Thymus (tissue), 11 donors: ENCODE results near the gene TULP3. TPM values are rescaled to one million over a fixed set of nuclear protein-coding genes. Genes with fewer than 3 reads are reported as not detected.

Source experiments
- DNase-seq, 9 donors: peaks; one replicate each; pipeline ENCODE4 v3.0.0-alpha.2; 2013; ENCODE audit warnings: low spot score in 9 of 9, low read depth in 6 of 9, missing footprints in 1 of 9
- H3K27ac ChIP-seq, 2 donors: one replicate each; pipeline ENCODE4 v1.5.1; 2013; ENCODE audit warnings: control low read depth in 1 of 2, low read depth in 1 of 2, low read length in 1 of 2, mild to moderate bottlenecking in 1 of 2, moderate library complexity in 1 of 2
- H3K27me3 ChIP-seq, 2 donors: one replicate each; pipeline ENCODE4 v1.5.1; 2013; ENCODE audit warnings: low read length in 1 of 2; ENCODE audit not compliant: control insufficient read depth in 2 of 2, insufficient read depth in 1 of 2
- H3K36me3 ChIP-seq, 2 donors: one replicate each; pipeline ENCODE4 v1.5.1; 2013; ENCODE audit warnings: low read length in 1 of 2, mild to moderate bottlenecking in 1 of 2, moderate library complexity in 1 of 2; ENCODE audit not compliant: control insufficient read depth in 2 of 2, insufficient read depth in 2 of 2
- H3K4me1 ChIP-seq, 2 donors: one replicate each; pipeline ENCODE4 v1.5.1; 2013; ENCODE audit warnings: low read length in 2 of 2; ENCODE audit not compliant: control insufficient read depth in 2 of 2, insufficient read depth in 2 of 2
- H3K4me3 ChIP-seq, 2 donors: one replicate each; pipeline ENCODE4 v1.5.1; 2013; ENCODE audit warnings: low read length in 2 of 2, control low read depth in 1 of 2, mild to moderate bottlenecking in 1 of 2
- H3K9me3 ChIP-seq, 2 donors: one replicate each; pipeline ENCODE4 v1.5.1; 2013; ENCODE audit warnings: low read length in 1 of 2, mild to moderate bottlenecking in 1 of 2; ENCODE audit not compliant: control insufficient read depth in 2 of 2, insufficient read depth in 1 of 2
- WGBS: extraction: QIAGEN DNeasy Blood & Tissue Kit; methylation state at CpG from one replicate; pipeline ENCODE4 v1.1.7; 2013; 5-methylcytosine and 5-hydroxymethylcytosine counted together
- polyA plus RNA-seq: library from polyadenylated mRNA; stranded (reverse); fragments of 200-250 nt; gene quantifications from one replicate; pipeline ENCODE4 v1.2.3, GENCODE V29; 2013
- total RNA-seq: library from RNA; stranded (reverse); fragments of 120-200 nt; gene quantifications from one replicate; pipeline ENCODE4 v1.2.4, GENCODE V29; 2013
- donor health status: healthy.

Gene TULP3
- total and polyA plus RNA-seq, 2 donors: 10.3 to 10.5 TPM

DNA sequence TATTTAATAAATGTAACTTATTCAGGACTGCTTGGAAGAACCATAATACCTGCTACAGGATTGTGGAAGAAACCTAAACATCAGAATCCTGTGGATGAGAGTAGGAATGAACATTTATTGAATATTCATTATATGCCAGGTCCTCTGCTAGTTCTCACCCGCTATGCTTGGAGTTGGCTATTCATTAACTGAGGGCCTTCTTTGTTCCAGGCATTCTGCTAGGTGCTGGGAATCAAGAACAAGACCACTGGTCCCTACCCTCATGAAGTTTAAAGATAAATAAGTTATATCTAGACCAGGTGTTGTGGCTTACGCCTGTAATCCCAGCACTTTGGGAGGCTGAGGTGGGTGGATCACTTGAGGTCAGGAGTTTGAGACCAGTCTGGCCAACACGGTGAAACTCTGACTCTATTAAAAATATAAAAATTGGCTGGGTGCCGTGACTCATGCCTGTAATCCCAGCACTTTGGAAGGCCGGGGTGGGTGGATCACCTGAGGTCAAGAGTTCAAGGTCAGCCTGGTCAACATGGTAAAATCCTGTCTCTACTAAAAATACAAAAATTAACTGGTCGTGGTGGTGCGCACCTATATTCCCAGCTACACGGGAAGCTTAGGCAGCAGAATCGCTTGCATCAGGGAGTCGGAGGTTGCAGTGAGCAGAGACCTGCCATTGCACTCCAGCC lies 3.8 kb upstream of the TULP3 start:
- peaks cover 11 to 28% of the 10 kb centered on the region in 2 donors for H3K36me3 ChIP-seq
- H3K4me3 ChIP-seq: no peak overlapping the region
- no peak for DNase-seq
- no peak overlapping the region for H3K27ac ChIP-seq
- WGBS: 99% methylated on average over 10 of the region's 10 CpGs
- H3K4me1 ChIP-seq: peaks cover 10 to 13% of the 10 kb centered on the region in 2 donors
- no peaks in the 10 kb centered on the region for H3K27me3 ChIP-seq
- H3K9me3 ChIP-seq: no peaks in the 10 kb centered on the region

DNA sequence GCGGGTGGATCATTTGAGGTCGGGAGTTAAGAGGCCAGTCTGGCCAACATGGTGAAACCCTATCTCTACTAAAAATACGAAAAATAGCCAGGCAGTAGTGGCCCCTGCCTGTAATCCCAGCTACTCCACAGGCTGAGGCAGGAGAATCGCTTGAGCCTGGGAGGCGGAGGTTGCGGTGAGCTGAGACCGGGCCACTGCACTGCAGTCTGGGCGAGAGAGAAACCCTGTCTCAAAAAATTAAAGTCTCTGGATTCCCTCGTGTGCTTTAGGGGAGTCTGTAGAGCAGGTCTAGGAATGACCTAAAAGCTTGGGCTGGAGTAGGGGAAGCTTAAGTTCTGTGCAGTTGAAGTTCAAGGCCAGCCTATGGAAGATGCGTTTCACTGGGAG lies 697 bp upstream of the TULP3 start:
- Histone ChIP-seq H3K36me3 (peaks cover 11 to 26% of the 10 kb centered on the region in 2 donors), H3K27ac (peak overlapping the region; percentile 73 to 82), H3K4me3 (peak overlapping the region; percentile 64 to 78), H3K9me3 (no peaks in the 10 kb centered on the region), H3K4me1 (peaks cover 10 to 13% of the 10 kb centered on the region in 2 donors), H3K27me3 (no peaks in the 10 kb centered on the region)
- DNase-seq: no peak
- WGBS: 81% methylated on average over 10 of the region's 10 CpGs

DNA sequence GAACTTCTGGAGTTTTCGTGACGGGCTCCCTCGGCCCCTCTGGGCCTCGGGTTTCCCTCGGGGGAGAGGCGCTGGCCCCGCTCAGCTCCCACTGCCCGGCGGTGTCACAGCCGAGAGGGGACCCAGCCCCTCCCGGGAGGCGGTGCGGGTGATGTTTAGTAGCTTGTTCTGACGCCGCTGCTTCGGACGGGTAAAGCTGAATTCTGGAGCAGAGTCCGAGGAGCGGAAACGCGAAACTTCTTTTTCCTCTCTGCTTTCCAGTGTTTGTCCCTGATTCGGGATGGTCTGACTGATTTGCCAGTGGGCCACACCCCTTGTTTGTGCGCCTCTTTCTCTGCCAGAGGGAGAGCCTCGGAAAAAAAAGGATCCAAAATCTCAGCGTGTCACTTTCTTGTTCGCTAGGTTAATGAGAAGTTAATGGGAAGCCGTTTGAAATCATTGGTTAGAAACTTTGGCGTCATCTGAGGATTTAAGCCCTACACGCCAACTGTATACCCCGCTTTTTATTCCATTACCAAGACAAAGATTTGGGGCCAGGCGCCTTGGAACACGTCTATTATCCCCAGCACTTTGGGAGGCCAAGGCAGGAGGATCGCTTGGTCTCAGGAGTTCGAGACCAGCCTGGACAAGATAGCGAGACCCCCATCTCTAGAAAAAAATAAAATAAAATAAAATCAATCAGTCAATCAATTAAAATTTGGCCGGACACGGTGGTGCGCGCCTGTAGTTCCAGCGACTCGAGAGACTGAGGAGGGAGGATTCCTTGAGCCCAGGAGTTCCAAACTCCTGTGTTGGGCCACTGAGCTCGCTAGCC lies 756 bp downstream of the TULP3 start:
- Histone ChIP-seq H3K9me3 (no peaks in the 10 kb centered on the region), H3K36me3 (peaks cover 8 to 19% of the 10 kb centered on the region in 2 donors), H3K27ac (peak overlapping the region; percentile 77 to 81), H3K4me3 (peak overlapping the region; percentile 64 to 78), H3K27me3 (no peaks in the 10 kb centered on the region), H3K4me1 (peaks cover 10 to 13% of the 10 kb centered on the region in 2 donors)
- 30% methylated on average over 42 of the region's 42 CpGs for WGBS
- DNase-seq: peak in 2 of 9 donors; percentile 9 to 14

DNA sequence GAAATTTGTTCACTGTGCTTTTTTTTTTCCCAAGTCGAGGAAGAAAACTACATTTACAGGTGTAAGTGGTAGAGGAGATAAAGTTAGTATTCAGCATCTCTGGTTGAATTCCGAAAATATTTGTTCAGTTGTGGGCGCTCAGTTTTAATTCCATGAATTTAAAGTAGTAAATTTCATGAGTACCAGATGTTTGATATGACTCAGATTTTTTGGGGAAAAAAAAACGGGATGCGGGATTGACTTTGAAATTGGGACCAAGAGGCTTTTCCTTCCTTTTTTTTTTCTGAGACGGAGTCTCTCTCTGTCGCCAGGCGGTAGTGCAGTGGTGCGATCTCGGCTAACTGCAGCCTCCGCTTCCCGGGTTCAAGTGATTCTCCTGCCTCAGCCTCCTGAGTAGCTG lies 1.6 kb downstream of the TULP3 start:
- Histone ChIP-seq H3K4me3 (no peak overlapping the region), H3K4me1 (peaks cover 10 to 13% of the 10 kb centered on the region in 2 donors), H3K27me3 (no peaks in the 10 kb centered on the region), H3K36me3 (peaks cover 8 to 13% of the 10 kb centered on the region in 2 donors), H3K27ac (no peak overlapping the region), H3K9me3 (no peaks in the 10 kb centered on the region)
- WGBS: 96% methylated on average over 12 of the region's 12 CpGs
- DNase-seq: no peak

DNA sequence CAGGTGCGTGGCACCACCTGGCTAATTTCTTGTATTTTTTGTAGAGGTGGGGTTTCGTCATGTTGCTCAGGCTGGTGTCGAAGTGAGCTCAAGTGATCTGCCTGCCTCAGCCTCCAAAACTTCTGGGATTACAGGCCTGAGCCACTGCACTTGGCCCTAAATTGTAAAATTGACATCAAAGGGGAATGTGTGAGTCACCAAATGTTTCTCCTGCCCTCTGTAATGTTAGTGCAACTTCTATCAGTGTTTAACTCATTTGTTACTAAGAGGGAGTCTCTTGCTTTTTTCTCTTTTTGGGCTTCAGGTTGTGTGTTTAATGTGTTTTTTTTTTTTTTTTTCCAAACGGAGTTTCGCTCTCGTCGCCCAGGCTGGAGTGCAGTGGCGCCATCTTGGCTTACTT lies 2.3 kb downstream of the TULP3 start:
- Histone ChIP-seq H3K36me3 (peaks cover 3 to 6% of the 10 kb centered on the region in 2 donors), H3K27me3 (no peaks in the 10 kb centered on the region), H3K4me1 (peaks cover 10 to 13% of the 10 kb centered on the region in 2 donors), H3K27ac (no peak overlapping the region), H3K9me3 (no peaks in the 10 kb centered on the region), H3K4me3 (no peak overlapping the region)
- WGBS: 96% methylated on average over 8 of the region's 8 CpGs
- DNase-seq: no peak

DNA sequence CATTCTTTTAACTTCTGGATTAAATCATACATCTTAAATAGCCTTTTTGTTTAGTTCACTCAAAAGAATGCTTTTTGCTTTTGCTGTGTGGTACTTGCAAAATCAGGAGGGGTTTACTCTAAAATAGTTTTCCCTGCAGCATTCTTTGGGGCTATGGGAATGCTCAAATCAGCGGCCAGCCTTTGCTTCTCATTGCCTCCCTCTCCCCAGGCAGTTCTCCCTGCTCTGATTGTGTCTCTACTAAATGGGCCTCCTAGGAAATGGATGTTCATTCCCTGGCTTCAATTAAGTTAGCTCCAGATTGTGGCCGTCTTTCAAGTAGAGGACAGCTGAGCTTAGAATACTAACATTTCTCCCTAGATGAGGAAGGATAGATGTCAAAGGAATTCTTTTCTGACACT lies 4.4 kb downstream of the TULP3 start:
- WGBS: 94% methylated on average over 2 of the region's 2 CpGs
- H3K27ac ChIP-seq: no peak overlapping the region

DNA sequence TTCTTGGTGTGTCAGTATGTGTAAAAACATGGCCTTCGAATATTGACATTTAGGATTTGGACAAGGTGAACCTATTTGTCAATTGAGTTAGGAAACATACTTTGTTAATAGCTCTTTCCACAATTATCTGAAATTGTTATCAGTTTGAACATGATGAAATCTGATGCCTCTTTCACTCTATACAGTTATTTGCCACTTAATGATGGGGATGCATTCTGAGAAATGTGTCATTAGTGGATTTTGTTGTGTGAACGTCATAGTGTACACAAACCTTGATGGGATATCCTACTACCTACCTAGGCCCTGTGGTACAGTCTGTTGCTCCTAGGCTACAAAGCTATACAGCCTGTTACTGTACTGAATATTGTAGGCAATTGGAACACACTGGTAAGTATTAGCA lies 4.8 kb downstream of the TULP3 start:
- H3K27me3 ChIP-seq: no peaks in the 10 kb centered on the region
- peaks cover 5 to 7% of the 10 kb centered on the region in 2 donors for H3K4me1 ChIP-seq
- DNase-seq: no peak
- H3K4me3 ChIP-seq: no peak overlapping the region
- WGBS: 97% methylated on average over 2 of the region's 2 CpGs
- H3K9me3 ChIP-seq: no peaks in the 10 kb centered on the region
- no peak overlapping the region for H3K27ac ChIP-seq
- H3K36me3 ChIP-seq: no peaks in the 10 kb centered on the region

More for the DNA sequence above, 4.4 kb downstream of the TULP3 start:
- Histone ChIP-seq H3K4me1 (peaks cover 9 to 12% of the 10 kb centered on the region in 2 donors), H3K9me3 (no peaks in the 10 kb centered on the region), H3K4me3 (no peak overlapping the region), H3K36me3 (no peaks in the 10 kb centered on the region), H3K27me3 (no peaks in the 10 kb centered on the region)
- DNase-seq: no peak

DNA sequence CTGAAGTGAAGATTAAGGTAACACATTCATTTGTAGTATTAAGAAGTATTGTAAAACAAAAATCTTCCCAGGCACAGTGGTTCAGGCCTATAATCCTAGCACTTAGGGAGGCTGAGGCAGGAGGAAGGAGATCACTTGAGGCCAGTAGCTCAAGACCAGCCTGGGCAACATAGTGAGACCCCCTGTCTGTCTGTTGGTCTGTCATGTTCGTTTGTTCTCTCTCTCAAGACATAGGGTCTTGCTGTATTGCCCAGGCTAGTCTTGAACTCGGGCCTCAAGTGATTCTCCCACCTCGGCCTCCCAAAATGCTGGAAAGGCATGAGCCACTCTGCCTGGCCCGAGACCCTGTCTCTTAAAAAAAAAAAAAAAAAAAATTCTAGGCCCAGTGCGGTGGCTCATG lies 6.7 kb downstream of the TULP3 start:
- Histone ChIP-seq H3K4me1 (no peaks in the 10 kb centered on the region), H3K9me3 (no peaks in the 10 kb centered on the region), H3K27me3 (no peaks in the 10 kb centered on the region), H3K27ac (no peak overlapping the region), H3K4me3 (no peak overlapping the region), H3K36me3 (no peaks in the 10 kb centered on the region)
- WGBS: 98% methylated on average over 5 of the region's 5 CpGs
- DNase-seq: no peak

DNA sequence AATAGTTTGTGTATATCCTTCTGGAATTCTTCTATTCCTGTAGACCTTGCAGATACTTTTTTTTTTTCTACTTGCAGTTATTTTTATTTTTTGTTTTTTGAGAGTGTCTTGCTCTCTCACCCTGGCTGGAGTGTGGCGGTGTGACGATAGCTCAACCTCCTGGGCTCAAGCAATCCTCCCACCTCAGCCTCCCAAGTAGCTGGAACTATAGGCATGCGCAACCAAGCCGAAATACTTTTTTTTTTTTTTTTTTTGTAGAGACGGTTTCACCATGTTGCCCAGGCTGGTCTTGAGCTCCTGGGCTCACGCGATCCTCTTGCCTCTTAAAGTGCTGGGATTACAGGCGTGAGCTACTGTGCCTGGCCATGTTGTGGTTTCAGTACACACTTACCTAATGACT lies 10.0 kb downstream of the TULP3 start:
- Histone ChIP-seq H3K4me3 (no peak overlapping the region), H3K27me3 (no peaks in the 10 kb centered on the region), H3K27ac (no peak overlapping the region), H3K9me3 (no peaks in the 10 kb centered on the region), H3K36me3 (no peaks in the 10 kb centered on the region), H3K4me1 (no peaks in the 10 kb centered on the region)
- WGBS: 96% methylated on average over 8 of the region's 8 CpGs
- no peak for DNase-seq
